Sciatic nerve (tissue), 2 donors: ENCODE results near the gene MAP2. TPM values are rescaled to one million over a fixed set of nuclear protein-coding genes. Genes with fewer than 3 reads are reported as not detected.
A peak's percentile ranks its signal among the peaks of the same experiment; 100 is the strongest.

Source experiments
- ATAC-seq: fragments of 200-7000 bp; cut with Tn5 transposase; one replicate; pipeline ENCODE4 v1.9.1; 2020; ENCODE audit warnings: mild to moderate bottlenecking, moderate library complexity
- DNase-seq: peaks from one replicate; pipeline ENCODE4 v3.0.0-alpha.2; 2020; ENCODE audit warnings: low spot score
- intact Hi-C: fragments of 100-400 bp; cut with DNase I; formaldehyde crosslinking; loops from one replicate; pipeline ENCODE4 v1.14.2; 2022
- total RNA-seq: library from RNA; stranded (reverse); fragmentation: NEBNext Ultra II Directional; extraction: Animal tissue kit (Norgen Biotek cat#: 25700); gene quantifications from one replicate; pipeline ENCODE4 v1.2.1, GENCODE V29; 2021
- donor health status: DM: no; HTN: no; CAD: no.
- donor health status: DM: no; HTN: no; CAD: no.

MAP2 gene
- 41.9 TPM for total RNA-seq

GRCh38 chr2:209423562-209424198, at the start of gene MAP2:
Gene MAP2 (plus strand): TSS chr2:209424047. CDS start chr2:209653171, 229,124 bp downstream.
- intact Hi-C loops: loop anchor here (10.0 kb wide), 1 partner anchor 151 kb away; no protein-coding TSS in a partner anchor
- ATAC-seq (peak; percentile 95), DNase-seq (peak; percentile 88)

- no peak for DNase-seq
- intact Hi-C loops: no loop called here
- ATAC-seq: no peak
These were observed 47.2 kb upstream of the MAP2 start for GRCh38 chr2:209376686-209377085.

- DNase-seq (no peak), ATAC-seq (no peak)
- intact Hi-C loops: no loop called here
These were observed 43.6 kb upstream of the MAP2 start for GRCh38 chr2:209380293-209380692.

GRCh38 chr2:209381091-209381490, 42.8 kb upstream of the MAP2 start:
- intact Hi-C loops: no loop called here
- ATAC-seq: no peak
- no peak for DNase-seq

- no peak for ATAC-seq
- DNase-seq: no peak
- intact Hi-C loops: no loop called here
These were observed 41.1 kb upstream of the MAP2 start for GRCh38 chr2:209382775-209383174.

- intact Hi-C loops: no loop called here
- DNase-seq (no peak), ATAC-seq (no peak)
These were observed 40.6 kb upstream of the MAP2 start for GRCh38 chr2:209383212-209383611.

GRCh38 chr2:209387389-209387788, 36.5 kb upstream of the MAP2 start:
- no peak for ATAC-seq
- DNase-seq: no peak
- intact Hi-C loops: no loop called here

- intact Hi-C loops: no loop called here
- no peak for ATAC-seq
- DNase-seq: no peak
These were observed 35.3 kb upstream of the MAP2 start for GRCh38 chr2:209388446-209389037.

GRCh38 chr2:209389171-209389618, 34.7 kb upstream of the MAP2 start:
- intact Hi-C loops: no loop called here
- DNase-seq: no peak
- no peak for ATAC-seq

- no peak for ATAC-seq
These were observed 33.0 kb upstream of the MAP2 start for GRCh38 chr2:209390839-209391238.

GRCh38 chr2:209391776-209392401, 32.0 kb upstream of the MAP2 start:
- intact Hi-C loops: no loop called here
- DNase-seq: no peak
- ATAC-seq: no peak

More at GRCh38 chr2:209390839-209391238, 33.0 kb upstream of the MAP2 start:
- intact Hi-C loops: no loop called here
- DNase-seq: no peak

GRCh38 chr2:209395229-209395628, 28.6 kb upstream of the MAP2 start:
- ATAC-seq (no peak), DNase-seq (no peak)
- intact Hi-C loops: no loop called here

GRCh38 chr2:209395652-209396051, 28.2 kb upstream of the MAP2 start:
- intact Hi-C loops: no loop called here
- ATAC-seq (no peak), DNase-seq (no peak)

GRCh38 chr2:209398463-209398862, 25.4 kb upstream of the MAP2 start:
- DNase-seq (no peak), ATAC-seq (no peak)
- intact Hi-C loops: no loop called here

GRCh38 chr2:209401788-209402187, 22.1 kb upstream of the MAP2 start:
- no peak for ATAC-seq
- no peak for DNase-seq
- intact Hi-C loops: no loop called here

- no peak for ATAC-seq
- no peak for DNase-seq
These were observed 12.6 kb upstream of the MAP2 start for GRCh38 chr2:209411296-209411695.

GRCh38 chr2:209411718-209412117, 12.1 kb upstream of the MAP2 start:
- no peak for DNase-seq
- intact Hi-C loops: no loop called here

More at GRCh38 chr2:209411296-209411695, 12.6 kb upstream of the MAP2 start:
- intact Hi-C loops: no loop called here

GRCh38 chr2:209413311-209414014, 10.4 kb upstream of the MAP2 start:
- intact Hi-C loops: no loop called here
- DNase-seq (no peak), ATAC-seq (no peak)

More at GRCh38 chr2:209411718-209412117, 12.1 kb upstream of the MAP2 start:
- no peak for ATAC-seq

- DNase-seq (no peak), ATAC-seq (no peak)
- intact Hi-C loops: no loop called here
These were observed 6.9 kb upstream of the MAP2 start for GRCh38 chr2:209416913-209417312.
